Smooth muscle cell (in vitro differentiated cells): ENCODE results near the gene FGA. TPM values are rescaled to one million over a fixed set of nuclear protein-coding genes. Genes with fewer than 3 reads are reported as not detected.

Experiments
- DNase-seq: peaks from one replicate; lab custom pipeline; 2025; ENCODE audit not compliant: unreplicated experiment; lab: John Stamatoyannopoulos, UW
- H2AFZ ChIP-seq: fragments of 200-600 bp; sonication (generic); 2 replicates; pipeline ENCODE4 v1.6.0; 2016; ENCODE audit warnings: antibody characterized with exemption, low read depth, mild to moderate bottlenecking
- H3F3A ChIP-seq: fragments of 200-600 bp; sonication (generic); 2 replicates; pipeline ENCODE4 v1.6.0; 2017; ENCODE audit warnings: antibody characterized with exemption, low read depth
- H3K27ac ChIP-seq: fragments of 200-600 bp; sonication (generic); 2 replicates; pipeline ENCODE4 v1.5.1; 2016; ENCODE audit warnings: low read depth, mild to moderate bottlenecking
- H3K27me3 ChIP-seq: fragments of 200-600 bp; sonication (generic); 2 replicates; pipeline ENCODE4 v1.6.1; 2016; ENCODE audit warnings: low read depth, mild to moderate bottlenecking
- H3K36me3 ChIP-seq: fragments of 200-600 bp; sonication (generic); 2 replicates; pipeline ENCODE4 v1.5.1; 2016; ENCODE audit warnings: low read depth
- H3K4me1 ChIP-seq: fragments of 200-600 bp; sonication (generic); 2 replicates; pipeline ENCODE4 v1.5.1; 2016; ENCODE audit warnings: low read depth
- H3K4me2 ChIP-seq: fragments of 200-600 bp; sonication (generic); 2 replicates; pipeline ENCODE4 v1.6.0; 2016; ENCODE audit warnings: mild to moderate bottlenecking
- H3K4me3 ChIP-seq: fragments of 200-600 bp; sonication (generic); 2 replicates; pipeline ENCODE4 v1.5.1; 2016; ENCODE audit warnings: mild to moderate bottlenecking
- H3K79me2 ChIP-seq: fragments of 200-600 bp; sonication (generic); 2 replicates; pipeline ENCODE4 v1.6.0; 2016; ENCODE audit warnings: low read depth, mild to moderate bottlenecking
- H3K9ac ChIP-seq: fragments of 200-600 bp; sonication (generic); 2 replicates; pipeline ENCODE4 v1.6.0; 2016; ENCODE audit warnings: low read depth
- H3K9me3 ChIP-seq: fragments of 200-600 bp; sonication (generic); replicated peaks from 2 replicates; pipeline ENCODE4 v1.5.1; 2016; ENCODE audit warnings: low read depth
- H4K20me1 ChIP-seq: fragments of 200-600 bp; sonication (generic); 2 replicates; pipeline ENCODE4 v1.6.0; 2016; ENCODE audit warnings: low read depth
- CTCF ChIP-seq: fragments of 200-600 bp; sonication (generic); IDR thresholded peaks from 2 replicates; pipeline ENCODE4 v1.5.1; 2017; ENCODE audit warnings: borderline replicate concordance, mild to moderate bottlenecking, antibody characterized with exemption; ENCODE audit not compliant: insufficient read depth, poor library complexity, severe bottlenecking
- WGBS: methylation state at CpG from one replicate; pipeline ENCODE4 v1.1.7; 2016; ENCODE audit warnings: low lambda C conversion rate; 5-methylcytosine and 5-hydroxymethylcytosine counted together
- polyA plus RNA-seq: library from polyadenylated mRNA; unstranded; fragments of >200 nt; fragmentation: Nextera tagmentation; extraction: Ambion mirVana; gene quantifications from 2 replicates; pipeline ENCODE4 v1.2.1, GENCODE V29; 2016
- total RNA-seq: library from RNA; depleted of rRNA; stranded (reverse); fragments of >200 nt; gene quantifications from 2 replicates; pipeline ENCODE4 v1.2.3, GENCODE V29; 2014

FGA gene
- total and polyA plus RNA-seq, 2 experiments from 2014 or later: 0.04 to 0.21 TPM

GRCh38 chr4:154612472-154613414 is 22.2 kb upstream of the FGA start, which contains the start of gene FGG:
Gene FGG, minus strand, starts transcription at chr4:154612656. Its CDS starts 47 bp downstream, at chr4:154612609.
- no peak within 1 kb of the TSS for H3K27ac ChIP-seq
- no peak within 1 kb of the TSS for H2AFZ ChIP-seq
- no peak within 1 kb of the TSS for H3K9ac ChIP-seq
- DNase-seq: no peak
- H3K27me3 ChIP-seq: peaks cover 23% of the 10 kb centered on the region
- H3K4me2 ChIP-seq: no peak within 1 kb of the TSS
- H3K4me1 ChIP-seq: no peaks in the 10 kb centered on the region
- no peaks in the 10 kb centered on the region for H3K36me3 ChIP-seq
- TF ChIP-seq CTCF: no peak
- H3K4me3 ChIP-seq: peak within 1 kb of the TSS; percentile 37
- no peaks in the 10 kb centered on the region for H3K79me2 ChIP-seq
- H3F3A ChIP-seq: no peaks in the 10 kb centered on the region
- H4K20me1 ChIP-seq: no peaks in the 10 kb centered on the region
- WGBS: 77% methylated on average over 7 of the region's 7 CpGs
- H3K9me3 ChIP-seq: no peaks in the 10 kb centered on the region

DNA sequence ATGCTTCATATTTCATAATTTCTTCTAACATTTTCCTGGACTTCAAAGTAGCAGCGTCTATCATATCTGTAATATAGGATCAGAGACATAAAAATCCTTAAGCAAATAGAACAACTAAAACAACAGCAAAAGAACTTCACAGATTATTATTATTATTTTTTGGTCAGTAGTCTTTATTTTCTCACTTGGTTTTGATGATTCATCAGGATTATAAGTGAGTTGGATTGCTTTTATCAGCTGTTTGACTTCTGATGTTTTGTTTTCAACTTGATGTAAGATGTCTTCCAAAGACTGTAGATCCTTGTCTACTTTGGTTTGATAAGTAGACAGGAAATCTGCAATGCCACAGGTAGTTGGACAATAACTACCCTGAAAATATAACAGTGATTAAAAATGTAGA is 21.3 kb upstream of the FGA start:
- Histone ChIP-seq H3K9ac (no peak overlapping the region), H3K27me3 (peaks cover 30% of the 10 kb centered on the region), H2AFZ (no peak overlapping the region), H4K20me1 (no peaks in the 10 kb centered on the region), H3K4me2 (no peak overlapping the region), H3K4me1 (no peaks in the 10 kb centered on the region), H3K36me3 (no peaks in the 10 kb centered on the region), H3K4me3 (peak overlapping the region; percentile 37), H3K27ac (no peak overlapping the region), H3F3A (no peaks in the 10 kb centered on the region), H3K79me2 (no peaks in the 10 kb centered on the region), H3K9me3 (no peaks in the 10 kb centered on the region)
- TF ChIP-seq CTCF: no peak
- WGBS: 96% methylated on average over 1 of the region's 1 CpG
- DNase-seq: no peak

- Histone ChIP-seq H2AFZ (no peak overlapping the region), H3K36me3 (no peaks in the 10 kb centered on the region), H3K27me3 (peaks cover 30% of the 10 kb centered on the region), H3K9ac (no peak overlapping the region), H3K4me3 (peak overlapping the region; percentile 37), H3K27ac (no peak overlapping the region), H4K20me1 (no peaks in the 10 kb centered on the region), H3K79me2 (no peaks in the 10 kb centered on the region), H3K4me1 (no peaks in the 10 kb centered on the region), H3K9me3 (no peaks in the 10 kb centered on the region), H3K4me2 (no peak overlapping the region), H3F3A (no peaks in the 10 kb centered on the region)
- WGBS: 75% methylated on average over 4 of the region's 4 CpGs
- no peak for TF ChIP-seq CTCF
- no peak for DNase-seq
These were observed 20.0 kb upstream of the FGA start for GRCh38 chr4:154610582-154610981.
